ENCODE data around the gene COPG1. TPM values are rescaled to one million over a fixed set of nuclear protein-coding genes. Genes with fewer than 3 reads are reported as not detected.

The COPG1 gene
- total RNA-seq, 2 experiments from 2014 or later, result 114 to 118 TPM

- CTCF ChIA-PET, result no interaction called here
- H3K36me3 Mint-ChIP-seq (ENCODE audit: low read depth), result peaks cover 32% of the 10 kb centered on the region
- POLR2A ChIA-PET, result interaction anchor here (2.1 kb wide), 1 partner anchor 30 kb away, joined by 6 read pairs; a partner anchor contains a TSS
- H3K9me3 Mint-ChIP-seq, result no peaks in the 10 kb centered on the region
- H3K27ac Mint-ChIP-seq, result no peak overlapping the region
- H3K4me1 Mint-ChIP-seq (ENCODE audit: low read depth), result peaks cover 43% of the 10 kb centered on the region
- intact Hi-C loops (cut with micrococcal nuclease), result no loop called here
- DNase-seq (no peak), ATAC-seq (no peak)
- TF ChIP-seq CTCF (IDR thresholded peaks at IDR 0.05), result no peak
- no peaks in the 10 kb centered on the region for H3K27me3 Mint-ChIP-seq
- no peak overlapping the region for H3K4me3 Mint-ChIP-seq
These were observed 36.7 kb downstream of the COPG1 start for GRCh38 chr3:129286081-129286480.

GRCh38 chr3:129288446-129288845, 39.0 kb downstream of the COPG1 start:
- no peak overlapping the region for H3K4me3 Mint-ChIP-seq
- H3K36me3 Mint-ChIP-seq (ENCODE audit: low read depth), result peaks cover 28% of the 10 kb centered on the region
- no peaks in the 10 kb centered on the region for H3K27me3 Mint-ChIP-seq
- ATAC-seq (no peak), DNase-seq (no peak)
- no peak overlapping the region for H3K27ac Mint-ChIP-seq
- no peaks in the 10 kb centered on the region for H3K9me3 Mint-ChIP-seq
- H3K4me1 Mint-ChIP-seq (ENCODE audit: low read depth), result peaks cover 27% of the 10 kb centered on the region
- TF ChIP-seq CTCF (IDR thresholded peaks at IDR 0.05), result no peak
- CTCF ChIA-PET, result interaction anchor here (0.7 kb wide), 1 partner anchor 28 kb away, joined by 3 read pairs; a partner anchor contains a TSS
- intact Hi-C loops (cut with micrococcal nuclease), result no loop called here
- POLR2A ChIA-PET, result interaction anchor here (0.7 to 1.8 kb wide), 2 partner anchors 25 to 28 kb away, joined by 3 to 6 read pairs; a partner anchor contains a TSS

- H3K9me3 Mint-ChIP-seq, result no peaks in the 10 kb centered on the region
- ATAC-seq (peak; percentile 51), DNase-seq (no peak)
- H3K4me1 Mint-ChIP-seq (ENCODE audit: low read depth), result peaks cover 20% of the 10 kb centered on the region
- no peak overlapping the region for H3K4me3 Mint-ChIP-seq
- ChIA-PET CTCF (interaction anchor here (0.7 kb wide), 1 partner anchor 27 kb away, joined by 3 read pairs; a partner anchor contains a TSS), POLR2A (no interaction called here)
- peaks cover 27% of the 10 kb centered on the region for H3K36me3 Mint-ChIP-seq (ENCODE audit: low read depth)
- TF ChIP-seq CTCF (IDR thresholded peaks at IDR 0.05), result no peak
- intact Hi-C loops (cut with micrococcal nuclease), result no loop called here
- peak overlapping the region; percentile 19 for H3K27ac Mint-ChIP-seq
- no peaks in the 10 kb centered on the region for H3K27me3 Mint-ChIP-seq
These were observed 40.0 kb downstream of the COPG1 start for GRCh38 chr3:129289201-129289921.

GRCh38 chr3:129291236-129291886, 42.0 kb downstream of the COPG1 start:
- no peak overlapping the region for H3K4me3 Mint-ChIP-seq
- intact Hi-C loops (cut with micrococcal nuclease), result no loop called here

More at GRCh38 chr3:129291236-129291886, 42.0 kb downstream of the COPG1 start:
- POLR2A ChIA-PET, result interaction anchor here (1.1 kb wide), 1 partner anchor 25 kb away, joined by 5 read pairs; a partner anchor contains a TSS
- Mint-ChIP-seq H3K36me3 (ENCODE audit: low read depth) (peaks cover 30% of the 10 kb centered on the region), H3K9me3 (no peaks in the 10 kb centered on the region), H3K27me3 (no peaks in the 10 kb centered on the region), H3K4me1 (ENCODE audit: low read depth) (peaks cover 15% of the 10 kb centered on the region), H3K27ac (no peak overlapping the region)
- no peak for DNase-seq
- TF ChIP-seq CTCF (IDR thresholded peaks at IDR 0.05), result no peak
- CTCF ChIA-PET, result interaction anchor here (1.9 kb wide), 1 partner anchor 12 kb away, joined by 6 read pairs; no protein-coding TSS in a partner anchor
- no peak for ATAC-seq

Measured in activated CD8-positive, alpha-beta T cell treated with anti-CD3 and anti-CD28 coated beads for 36 hours (primary cell).